ENCODE results near the gene IL18RAP. TPM values are rescaled to one million over a fixed set of nuclear protein-coding genes. Genes with fewer than 3 reads are reported as not detected.

IL18RAP gene
- total RNA-seq, 1 donor, result not detected

DNA sequence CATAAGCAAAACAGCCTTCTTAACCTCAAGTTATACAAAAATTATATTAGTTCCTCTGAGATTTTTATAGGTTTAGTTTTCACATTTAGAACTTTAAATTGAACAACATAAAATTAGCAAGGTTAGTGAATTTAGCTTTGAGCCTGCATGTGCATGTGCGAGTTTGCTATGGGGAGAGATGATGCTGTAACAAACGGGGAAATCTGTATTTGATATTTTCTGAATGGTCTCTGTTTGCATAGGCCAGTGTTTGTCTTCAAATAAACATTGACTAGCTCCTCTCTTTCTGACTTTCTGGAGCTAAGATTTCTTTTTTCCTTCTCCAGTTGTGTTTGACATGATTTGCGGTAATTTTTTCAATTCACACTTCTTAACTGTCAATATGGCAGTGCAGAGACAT lies 30.9 kb upstream of the IL18RAP start:
- no peak overlapping the region for H3K27ac ChIP-seq (ENCODE audit: low read depth, low read length)
- no peaks in the 10 kb centered on the region for H3K79me2 ChIP-seq (ENCODE audit: insufficient read depth, low read length)
- no peak overlapping the region for H3K4me3 ChIP-seq (ENCODE audit: insufficient read depth, low read length)
- H3K27me3 ChIP-seq (ENCODE audit: insufficient read depth, low read length), result peaks cover 3% of the 10 kb centered on the region
- no peak overlapping the region for H3K4me2 ChIP-seq (ENCODE audit: insufficient read depth, low read length)
- H3K9me3 ChIP-seq (ENCODE audit: low read depth, low read length), result no peaks in the 10 kb centered on the region
- TF ChIP-seq, protein P1, sequence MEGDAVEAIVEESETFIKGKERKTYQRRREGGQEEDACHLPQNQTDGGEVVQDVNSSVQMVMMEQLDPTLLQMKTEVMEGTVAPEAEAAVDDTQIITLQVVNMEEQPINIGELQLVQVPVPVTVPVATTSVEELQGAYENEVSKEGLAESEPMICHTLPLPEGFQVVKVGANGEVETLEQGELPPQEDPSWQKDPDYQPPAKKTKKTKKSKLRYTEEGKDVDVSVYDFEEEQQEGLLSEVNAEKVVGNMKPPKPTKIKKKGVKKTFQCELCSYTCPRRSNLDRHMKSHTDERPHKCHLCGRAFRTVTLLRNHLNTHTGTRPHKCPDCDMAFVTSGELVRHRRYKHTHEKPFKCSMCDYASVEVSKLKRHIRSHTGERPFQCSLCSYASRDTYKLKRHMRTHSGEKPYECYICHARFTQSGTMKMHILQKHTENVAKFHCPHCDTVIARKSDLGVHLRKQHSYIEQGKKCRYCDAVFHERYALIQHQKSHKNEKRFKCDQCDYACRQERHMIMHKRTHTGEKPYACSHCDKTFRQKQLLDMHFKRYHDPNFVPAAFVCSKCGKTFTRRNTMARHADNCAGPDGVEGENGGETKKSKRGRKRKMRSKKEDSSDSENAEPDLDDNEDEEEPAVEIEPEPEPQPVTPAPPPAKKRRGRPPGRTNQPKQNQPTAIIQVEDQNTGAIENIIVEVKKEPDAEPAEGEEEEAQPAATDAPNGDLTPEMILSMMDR (IDR thresholded peaks at IDR 0.05; ENCODE audit: extremely low read depth, low read depth, low read length), result no peak
- H3K4me1 ChIP-seq (ENCODE audit: insufficient read depth, low read length), result no peaks in the 10 kb centered on the region
- H2AFZ ChIP-seq (ENCODE audit: low read length), result no peak overlapping the region
- DNase-seq (ENCODE audit: insufficient read length, low spot score, missing footprints), result no peak
- no peaks in the 10 kb centered on the region for H3K36me3 ChIP-seq (ENCODE audit: insufficient read depth, low read length)
- H4K20me1 ChIP-seq (ENCODE audit: insufficient read depth, low read length), result no peaks in the 10 kb centered on the region

DNA sequence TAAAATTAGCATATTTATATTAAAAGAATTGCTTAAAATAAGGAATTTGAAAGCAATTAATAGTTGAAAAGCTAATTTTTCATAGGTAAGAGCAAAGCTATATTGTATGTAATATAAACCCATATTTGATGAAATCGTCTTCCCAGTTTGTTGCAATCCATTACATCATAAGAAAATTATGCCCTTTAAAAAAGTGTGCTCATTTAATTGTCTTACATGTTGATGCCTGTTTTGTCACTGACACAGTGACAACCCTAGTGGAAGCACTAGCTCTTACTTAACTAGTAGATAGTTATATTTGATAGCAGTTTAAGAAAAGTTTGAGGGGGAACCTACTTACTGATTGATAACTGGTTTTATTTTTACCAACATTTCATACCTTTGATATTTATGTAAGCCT lies 30.0 kb upstream of the IL18RAP start:
- Histone ChIP-seq H3K36me3 (ENCODE audit: insufficient read depth, low read length) (no peaks in the 10 kb centered on the region), H3K4me1 (ENCODE audit: insufficient read depth, low read length) (no peaks in the 10 kb centered on the region), H3K79me2 (ENCODE audit: insufficient read depth, low read length) (no peaks in the 10 kb centered on the region), H4K20me1 (ENCODE audit: insufficient read depth, low read length) (no peaks in the 10 kb centered on the region), H3K4me2 (ENCODE audit: insufficient read depth, low read length) (no peak overlapping the region), H3K4me3 (ENCODE audit: insufficient read depth, low read length) (no peak overlapping the region), H3K9me3 (ENCODE audit: low read depth, low read length) (no peaks in the 10 kb centered on the region), H3K27me3 (ENCODE audit: insufficient read depth, low read length) (peaks cover 3% of the 10 kb centered on the region), H2AFZ (ENCODE audit: low read length) (no peak overlapping the region), H3K27ac (ENCODE audit: low read depth, low read length) (no peak overlapping the region)
- TF ChIP-seq, protein P1 (IDR thresholded peaks at IDR 0.05; ENCODE audit: extremely low read depth, low read depth, low read length), result no peak
- DNase-seq (ENCODE audit: insufficient read length, low spot score, missing footprints), result no peak

DNA sequence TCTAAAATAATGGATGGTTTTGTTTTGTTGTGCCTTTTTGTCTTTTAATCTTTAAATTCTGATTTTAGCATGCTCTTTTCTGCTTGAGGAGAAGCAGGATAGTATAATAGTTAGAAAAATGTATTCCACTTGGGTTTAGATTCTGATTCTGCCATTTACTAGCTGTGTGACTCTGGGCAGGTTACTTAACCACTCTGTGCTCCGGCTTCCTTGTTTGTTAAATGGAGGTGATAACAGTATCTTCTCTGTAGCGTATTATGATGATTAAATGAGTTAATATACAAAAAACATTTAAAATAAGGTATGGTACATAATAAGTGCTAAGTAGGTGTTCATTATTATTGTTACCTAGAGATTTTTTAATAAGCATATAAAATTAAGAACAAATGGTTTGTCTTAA lies 26.9 kb upstream of the IL18RAP start:
- H3K27me3 ChIP-seq (ENCODE audit: insufficient read depth, low read length), result peaks cover 3% of the 10 kb centered on the region
- H3K4me2 ChIP-seq (ENCODE audit: insufficient read depth, low read length), result no peak overlapping the region
- H3K36me3 ChIP-seq (ENCODE audit: insufficient read depth, low read length), result no peaks in the 10 kb centered on the region
- DNase-seq (ENCODE audit: insufficient read length, low spot score, missing footprints), result no peak
- H4K20me1 ChIP-seq (ENCODE audit: insufficient read depth, low read length), result no peaks in the 10 kb centered on the region
- H2AFZ ChIP-seq (ENCODE audit: low read length), result no peak overlapping the region
- no peak overlapping the region for H3K27ac ChIP-seq (ENCODE audit: low read depth, low read length)
- no peaks in the 10 kb centered on the region for H3K9me3 ChIP-seq (ENCODE audit: low read depth, low read length)
- TF ChIP-seq, protein P1 (IDR thresholded peaks at IDR 0.05; ENCODE audit: extremely low read depth, low read depth, low read length), result no peak
- H3K79me2 ChIP-seq (ENCODE audit: insufficient read depth, low read length), result no peaks in the 10 kb centered on the region
- H3K4me3 ChIP-seq (ENCODE audit: insufficient read depth, low read length), result no peak overlapping the region
- no peaks in the 10 kb centered on the region for H3K4me1 ChIP-seq (ENCODE audit: insufficient read depth, low read length)

DNA sequence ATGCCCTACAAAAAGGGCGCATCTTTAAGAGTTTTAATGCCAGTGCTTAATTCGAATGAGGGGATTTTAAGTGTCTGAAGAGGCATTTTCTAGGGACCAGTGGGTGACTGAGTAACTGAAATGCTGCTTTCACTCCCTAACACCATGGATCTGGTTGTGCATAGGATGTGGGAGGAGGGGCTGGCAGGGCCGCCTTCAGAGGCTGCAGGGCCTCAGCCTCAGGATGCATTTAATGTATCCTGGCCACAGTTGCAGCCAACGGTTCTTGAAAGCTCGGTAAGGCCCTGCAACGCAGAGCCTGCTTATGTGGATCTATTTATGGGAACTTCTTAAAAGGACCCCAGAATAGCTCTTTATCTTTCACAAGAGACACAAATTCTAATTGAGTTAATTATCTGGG lies 25.8 kb upstream of the IL18RAP start:
- Histone ChIP-seq H4K20me1 (ENCODE audit: insufficient read depth, low read length) (no peaks in the 10 kb centered on the region), H3K9me3 (ENCODE audit: low read depth, low read length) (no peaks in the 10 kb centered on the region), H2AFZ (ENCODE audit: low read length) (no peak overlapping the region), H3K4me1 (ENCODE audit: insufficient read depth, low read length) (no peaks in the 10 kb centered on the region), H3K79me2 (ENCODE audit: insufficient read depth, low read length) (no peaks in the 10 kb centered on the region), H3K27me3 (ENCODE audit: insufficient read depth, low read length) (peaks cover 3% of the 10 kb centered on the region), H3K36me3 (ENCODE audit: insufficient read depth, low read length) (no peaks in the 10 kb centered on the region), H3K4me3 (ENCODE audit: insufficient read depth, low read length) (no peak overlapping the region), H3K4me2 (ENCODE audit: insufficient read depth, low read length) (no peak overlapping the region), H3K27ac (ENCODE audit: low read depth, low read length) (no peak overlapping the region)
- TF ChIP-seq, protein P1 (IDR thresholded peaks at IDR 0.05; ENCODE audit: extremely low read depth, low read depth, low read length), result no peak
- DNase-seq (ENCODE audit: insufficient read length, low spot score, missing footprints), result no peak
